Left ventricle myocardium superior (tissue), 1 donor: ENCODE measurements around the gene SYCP1. TPM values are rescaled to one million over a fixed set of nuclear protein-coding genes. Genes with fewer than 3 reads are reported as not detected.
"Not testable (repeated sequence)": the region's sequence is repeated elsewhere in the genome, so short reads cannot be mapped to it uniquely, and the experiment has no call there.

Source experiments
- ATAC-seq: fragments of 200-7000 bp; cut with Tn5 transposase; one replicate; pipeline ENCODE4 v1.9.1; 2020; ENCODE audit warnings: mild to moderate bottlenecking, moderate library complexity
- DNase-seq: peaks from one replicate; pipeline ENCODE4 v3.0.0-alpha.2; 2020
- intact Hi-C: fragments of 100-400 bp; cut with micrococcal nuclease; formaldehyde crosslinking; loops from one replicate; pipeline ENCODE4 v1.11.0; 2022
- long read RNA-seq: library from polyadenylated mRNA; unstranded; transcript quantifications from one replicate; pipeline ENCODE4 v2.0.0, GENCODE V29; 2021
- total RNA-seq: library from RNA; stranded (reverse); fragmentation: NEBNext Ultra II Directional; extraction: Animal tissue kit (Norgen Biotek cat#: 25700); gene quantifications from one replicate; pipeline ENCODE4 v1.2.1, GENCODE V29; 2021
- donor health status: DM: no; HTN: yes; CAD: no; lungs with severe emphysema.

Gene SYCP1
- not detected for total RNA-seq
- long read RNA-seq, result 0 reads

DNA sequence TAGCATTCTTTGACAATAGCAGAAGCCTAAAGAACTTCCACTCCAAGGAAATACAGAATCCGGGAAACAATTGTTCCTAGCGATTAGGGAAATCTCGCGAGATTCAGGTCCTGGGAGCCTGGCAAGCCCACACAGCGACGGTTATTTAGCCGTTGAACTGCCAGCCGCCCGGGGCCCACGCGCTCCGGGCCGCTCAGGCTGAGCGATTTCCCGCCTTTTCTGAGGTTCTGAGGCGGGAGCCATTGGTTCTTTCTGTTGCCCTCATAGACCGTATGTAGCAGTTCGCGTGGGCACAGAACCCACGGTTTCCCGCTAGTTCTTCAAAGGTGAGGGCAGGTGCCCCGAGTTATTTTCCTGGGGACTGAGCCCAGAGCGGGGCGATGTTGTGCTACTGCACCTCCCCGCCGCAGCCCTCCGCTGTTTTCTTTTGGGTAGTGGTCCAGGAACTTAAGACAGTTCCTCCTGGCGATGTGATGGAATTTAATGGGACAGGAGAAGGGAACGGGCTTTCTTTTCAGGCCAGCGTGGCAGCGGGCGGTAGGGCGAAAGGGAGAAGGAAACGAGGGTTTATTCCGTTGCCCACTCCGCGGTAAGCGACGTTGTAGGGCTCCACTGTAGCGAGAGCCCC, at the start of gene SYCP1:
Gene SYCP1, plus strand, starts transcription at position 171 of the 628 bp plus-strand sequence. CDS start 602 bp downstream, outside the sequence.
- intact Hi-C loops, result no loop called here

DNA sequence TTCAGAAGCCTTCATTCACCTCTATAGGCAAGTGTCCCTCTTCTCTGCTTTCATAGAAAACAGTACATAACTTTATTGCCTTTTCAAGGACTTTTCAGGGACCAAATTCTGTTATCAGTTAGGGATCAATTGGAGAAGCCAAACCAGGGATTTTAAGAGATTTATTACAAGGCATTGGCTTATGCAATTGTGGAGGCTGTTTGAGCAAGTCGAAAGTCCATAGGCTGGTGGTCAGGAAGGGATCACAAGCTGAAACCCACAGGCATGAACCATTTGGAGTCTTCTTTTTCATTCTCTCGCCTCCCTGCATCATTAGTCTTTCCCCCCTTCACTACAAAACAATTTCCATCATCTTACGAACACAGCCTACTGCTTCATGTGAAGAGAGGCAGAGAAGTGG, 34.8 kb upstream of the SYCP1 start:
- no peak for ATAC-seq

More for the DNA sequence above, at the start of gene SYCP1:
- ATAC-seq, result no peak
- no peak for DNase-seq

GRCh38 chr1:114820392-114820791, 34.3 kb upstream of the SYCP1 start:
- DNase-seq (no peak), ATAC-seq (no peak)
- intact Hi-C loops, result no loop called here

More for the DNA sequence above, 34.8 kb upstream of the SYCP1 start:
- intact Hi-C loops, result no loop called here
- DNase-seq, result no peak

DNA sequence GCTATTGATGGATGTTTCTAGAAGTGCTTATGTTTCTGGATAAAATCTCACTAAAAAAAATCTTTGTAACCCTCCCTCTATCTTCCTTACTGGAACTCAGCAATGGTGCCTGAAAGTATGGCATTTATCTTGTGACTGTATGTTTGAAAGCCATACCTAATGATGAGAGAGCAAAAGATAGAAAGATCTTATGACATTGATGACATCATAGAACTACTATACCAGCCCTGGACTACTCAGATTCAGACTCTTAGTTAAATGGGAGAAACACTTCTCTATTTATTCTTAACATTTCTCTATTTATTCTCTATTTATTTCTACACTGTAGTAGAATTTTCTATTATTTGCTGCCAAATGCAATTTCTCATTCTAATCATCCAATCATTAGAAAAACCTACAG, 32.7 kb upstream of the SYCP1 start:
- DNase-seq (no peak), ATAC-seq (no peak)

DNA sequence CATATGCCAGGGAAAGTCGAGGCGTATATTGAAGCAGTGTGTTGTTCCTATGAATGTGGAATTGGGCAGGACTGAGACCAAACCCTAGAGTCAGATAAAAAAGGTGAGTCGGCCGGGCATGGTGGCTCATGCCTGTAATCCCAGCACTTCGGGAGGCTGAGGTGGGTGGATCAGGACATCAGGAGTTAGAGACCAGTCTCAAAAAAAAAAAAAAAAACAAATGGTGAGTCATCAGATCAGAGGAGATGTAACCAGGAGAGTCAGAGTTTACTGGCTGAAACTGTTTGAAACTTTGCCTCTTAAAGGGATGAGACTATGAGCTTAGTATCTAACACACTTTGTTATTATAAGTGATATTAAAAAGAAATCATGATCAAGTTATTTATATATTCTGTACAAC, 26.4 kb upstream of the SYCP1 start:
- intact Hi-C loops, result no loop called here
- ATAC-seq (no peak), DNase-seq (no peak)

More for the DNA sequence above, 32.7 kb upstream of the SYCP1 start:
- intact Hi-C loops, result no loop called here

DNA sequence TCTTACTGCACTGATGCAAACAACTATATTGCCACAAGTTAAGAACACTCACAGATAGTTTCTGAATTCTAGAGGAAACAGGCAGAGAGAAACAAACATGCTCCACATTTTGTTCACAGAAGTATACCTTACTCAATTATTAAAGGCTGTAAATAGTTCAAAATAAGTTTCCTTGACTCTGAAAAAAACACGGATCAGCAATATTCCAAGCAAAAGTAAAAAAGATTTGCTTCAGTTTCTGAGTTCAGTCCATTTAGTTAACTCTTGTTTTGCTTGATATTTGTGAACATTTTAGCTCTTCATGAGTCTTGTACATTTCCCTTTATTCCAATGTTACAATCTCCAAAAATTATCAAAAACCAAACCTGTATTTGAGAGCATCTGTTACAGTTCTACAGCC, 24.6 kb upstream of the SYCP1 start:
- intact Hi-C loops, ATAC-seq, DNase-seq: not testable (repeated sequence)

GRCh38 chr1:114831276-114831994, 23.2 kb upstream of the SYCP1 start:
- DNase-seq (no peak), ATAC-seq (no peak)
- intact Hi-C loops, result no loop called here

DNA sequence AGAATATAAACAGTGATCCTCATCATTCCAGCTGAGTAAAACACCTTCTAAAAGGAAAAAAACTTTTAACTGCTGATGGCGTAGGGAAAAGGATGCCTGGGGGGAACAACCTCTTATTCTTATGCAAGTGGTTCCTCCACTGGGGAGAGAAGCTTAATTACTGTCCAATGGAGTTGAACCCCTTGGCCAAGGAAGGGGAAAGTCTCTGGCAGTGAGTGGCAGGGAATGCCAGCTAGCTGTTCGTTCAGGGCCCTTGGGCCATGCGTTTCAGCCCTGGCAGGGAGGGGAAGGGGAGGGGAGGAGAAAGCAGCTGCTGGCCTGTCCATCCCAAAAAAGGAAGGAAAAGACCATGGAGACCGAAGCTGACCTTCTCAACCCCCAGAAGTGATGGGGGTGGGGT, 22.6 kb upstream of the SYCP1 start:
- ATAC-seq, result no peak
- no peak for DNase-seq
- intact Hi-C loops, result no loop called here

- no peak for ATAC-seq
- intact Hi-C loops, result no loop called here
- no peak for DNase-seq
These were observed 21.2 kb upstream of the SYCP1 start for GRCh38 chr1:114833421-114833820.

DNA sequence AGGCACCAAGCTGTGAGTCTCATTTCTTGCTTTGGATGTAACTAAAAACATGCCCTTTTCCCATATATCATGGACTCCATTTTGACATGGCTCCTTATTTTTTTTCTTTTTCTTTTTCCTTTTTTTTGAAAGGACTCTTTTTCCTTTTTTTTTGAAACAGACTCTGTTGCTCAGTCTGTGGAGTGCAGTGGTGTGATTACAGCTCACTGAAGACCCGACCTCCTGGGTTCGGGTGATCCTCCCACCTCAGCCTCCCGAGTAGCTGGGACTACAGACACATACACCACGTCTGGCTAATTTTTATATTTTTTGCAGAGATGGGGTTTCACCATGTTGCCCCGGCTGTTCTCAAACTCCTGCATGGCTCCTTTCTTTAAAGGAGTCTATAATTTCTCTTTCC, 10.4 kb upstream of the SYCP1 start:
- DNase-seq (no peak), ATAC-seq (no peak)
- intact Hi-C loops, result no loop called here

DNA sequence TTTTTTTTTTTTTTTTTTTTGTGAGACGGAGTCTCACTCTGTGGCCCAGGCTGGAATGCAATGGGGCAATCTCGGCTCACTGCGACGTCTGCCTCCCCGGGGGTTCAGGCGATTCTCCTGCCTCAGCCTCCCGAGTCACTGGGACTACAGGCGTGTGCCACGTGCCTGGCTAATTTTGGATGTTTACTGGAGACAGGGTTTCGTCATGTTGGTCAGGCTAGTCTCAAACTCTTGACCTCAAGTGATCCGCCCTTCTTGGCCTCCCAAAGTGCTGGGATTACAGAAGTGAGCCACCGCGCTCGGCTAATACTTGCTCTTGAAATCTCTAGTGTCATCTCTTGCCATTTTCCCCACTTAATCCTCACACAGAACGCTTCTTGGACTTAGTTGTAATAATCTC, 1.1 kb upstream of the SYCP1 start:
- no peak for ATAC-seq
- DNase-seq, result no peak
- intact Hi-C loops, result no loop called here

GRCh38 chr1:114861384-114861783, 6.7 kb downstream of the SYCP1 start:
- ATAC-seq, result no peak
- intact Hi-C loops, result no loop called here
- no peak for DNase-seq

DNA sequence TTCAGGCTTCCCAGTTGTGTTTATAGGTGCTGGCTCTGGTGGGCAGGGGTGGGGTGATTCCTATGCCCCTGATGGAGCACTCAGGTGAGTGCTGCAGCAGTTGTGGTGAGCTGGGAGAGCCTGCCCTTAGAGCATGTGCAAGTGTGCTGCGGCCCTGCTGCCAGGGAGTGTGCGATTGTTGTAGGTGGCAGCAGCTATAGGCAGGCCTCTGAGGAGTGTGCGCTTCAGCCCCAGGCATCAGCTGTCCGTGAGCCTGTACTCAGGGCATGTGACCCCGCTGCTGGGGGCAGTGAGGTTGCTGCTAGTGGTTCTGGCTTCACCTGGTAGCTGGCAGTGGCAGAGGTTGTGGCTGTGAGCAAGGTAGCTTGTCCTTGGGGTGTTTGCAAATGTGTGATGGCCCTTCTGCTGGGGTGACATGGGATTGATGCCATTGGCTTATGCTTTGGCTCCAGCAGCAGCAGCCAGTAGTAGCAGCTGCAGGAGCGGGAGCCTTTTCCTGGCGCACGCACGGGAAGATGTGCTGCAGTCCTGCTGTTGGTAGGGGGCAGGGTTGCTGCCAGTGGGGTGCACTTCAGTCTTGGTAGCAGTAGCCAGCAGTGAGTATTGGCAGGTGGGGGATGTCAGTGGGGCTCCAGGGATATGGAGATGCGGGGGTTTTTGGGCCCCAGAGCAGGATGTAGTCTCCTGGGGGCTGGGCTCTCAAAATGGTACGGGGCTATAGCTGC, 37.7 kb downstream of the SYCP1 start:
- intact Hi-C loops, result no loop called here
- ATAC-seq (no peak), DNase-seq (no peak)

DNA sequence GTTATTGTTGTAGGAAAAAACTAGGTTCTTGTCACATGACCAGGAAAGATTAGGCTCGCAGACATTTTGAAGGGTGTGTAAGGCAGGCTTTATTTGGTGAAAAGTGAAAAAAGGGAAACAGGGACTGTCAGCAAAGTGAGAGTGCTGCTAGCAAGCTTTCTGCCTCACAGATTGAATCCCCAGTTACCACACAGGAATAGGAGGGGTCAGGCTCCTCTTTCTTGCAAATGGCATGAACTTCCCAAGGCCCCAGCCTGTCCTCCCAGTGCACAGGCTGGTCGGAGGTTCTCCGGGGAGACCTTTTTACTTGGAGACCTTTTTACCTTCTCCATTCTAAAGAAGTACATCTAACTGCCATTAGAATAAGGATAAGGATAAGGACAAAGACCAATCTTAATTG, 42.1 kb downstream of the SYCP1 start:
- intact Hi-C loops, result no loop called here
- ATAC-seq (no peak), DNase-seq (no peak)

DNA sequence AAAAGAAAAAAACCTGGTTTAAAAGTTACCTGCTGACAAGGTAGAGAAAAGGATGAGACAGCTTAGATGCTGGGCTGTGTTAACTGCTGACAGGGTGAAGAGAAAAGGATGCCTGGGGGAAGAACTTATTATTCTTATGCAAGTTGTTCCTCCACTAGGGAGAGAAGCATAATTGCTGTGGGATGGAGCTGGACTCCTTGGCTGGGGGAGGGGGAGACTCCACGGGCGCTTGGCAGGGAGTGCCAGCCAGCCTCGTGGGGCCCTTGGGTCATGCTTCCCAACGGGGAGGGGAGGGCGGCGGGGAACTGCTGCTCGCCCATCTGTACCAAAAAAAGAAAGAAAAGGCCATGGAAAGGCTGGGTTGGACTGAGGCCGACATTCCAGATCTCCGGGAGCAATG, 47.2 kb downstream of the SYCP1 start:
- intact Hi-C loops, result no loop called here
- DNase-seq (no peak), ATAC-seq (no peak)

DNA sequence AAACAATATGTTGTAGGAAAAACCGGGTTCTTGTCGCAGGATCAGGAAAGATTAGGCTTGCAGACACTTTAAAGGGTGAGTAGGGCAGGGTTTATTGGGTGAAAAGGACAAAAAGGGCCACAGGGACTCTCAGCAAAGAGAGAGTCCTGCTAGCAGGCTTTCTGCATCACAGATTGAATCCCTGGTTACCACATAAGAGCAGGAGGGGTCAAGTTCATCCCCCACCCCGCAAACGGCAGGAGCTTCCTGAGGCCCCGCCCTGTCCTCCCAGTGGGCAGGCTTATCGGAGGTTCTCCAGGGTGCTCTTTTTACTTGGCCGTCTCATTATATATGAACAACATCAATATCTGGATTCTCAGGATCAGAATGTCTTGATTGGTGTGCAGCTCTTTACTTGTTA, 47.7 kb downstream of the SYCP1 start:
- ATAC-seq (no peak), DNase-seq (no peak)
- intact Hi-C loops, result no loop called here

GRCh38 chr1:114903480-114903879, 48.8 kb downstream of the SYCP1 start:
- DNase-seq (no peak), ATAC-seq (no peak)
- intact Hi-C loops, result no loop called here

DNA sequence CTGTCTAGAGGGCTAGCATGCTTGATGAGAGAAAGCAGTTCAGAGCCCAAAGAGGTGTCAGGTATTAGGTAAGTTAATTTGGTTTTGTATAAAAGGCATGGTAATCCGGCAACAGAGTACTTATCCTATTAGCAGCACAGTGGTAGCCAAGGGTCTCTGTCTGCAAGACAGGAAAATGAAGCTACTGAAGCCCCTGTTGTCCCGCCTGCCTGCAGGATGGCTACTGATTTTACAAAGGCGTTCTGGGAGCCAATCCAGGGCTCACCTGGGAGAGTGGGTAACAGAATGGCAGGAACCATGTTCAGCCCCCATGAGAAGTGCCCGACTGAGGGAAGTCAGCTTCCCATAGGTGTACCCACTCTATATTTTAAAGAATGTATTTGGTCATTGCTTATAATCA, 61.1 kb downstream of the SYCP1 start:
- ATAC-seq, DNase-seq, intact Hi-C loops: not testable (repeated sequence)

DNA sequence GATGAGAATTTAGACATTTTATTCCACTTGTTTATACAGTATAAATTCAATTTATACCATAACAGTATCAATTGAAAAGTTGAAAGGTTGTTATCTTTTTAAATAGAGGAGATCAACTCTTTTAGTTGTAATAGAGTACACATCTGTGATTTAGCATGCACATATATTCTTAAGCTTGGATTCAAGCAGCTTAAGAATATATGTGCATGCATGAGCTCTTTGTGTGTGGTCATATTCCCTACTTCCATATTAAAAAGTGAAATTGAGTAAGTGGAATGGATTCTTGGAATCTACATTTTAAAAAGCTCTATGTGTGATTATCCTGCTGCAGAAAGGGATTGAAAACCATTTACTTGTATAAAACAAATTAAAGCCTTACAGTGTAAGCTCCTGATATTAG, 71.9 kb downstream of the SYCP1 start:
- ATAC-seq (no peak), DNase-seq (no peak)
- intact Hi-C loops, result no loop called here

- intact Hi-C loops, result no loop called here
- ATAC-seq (no peak), DNase-seq (no peak)
These were observed 72.7 kb downstream of the SYCP1 start for GRCh38 chr1:114927401-114927800.
